Stimulated activated CD8-positive, alpha-beta memory T cell treated with anti-CD3 and anti-CD28 coated beads, Interleukin-12 subunit alpha, Interleukin-12 subunit beta, amount 100 ng/mL, for 24 hours (primary cell): ENCODE measurements around the gene MCM10.

ENCODE experiments used
- DNase-seq: peaks from one replicate; pipeline ENCODE4 v3.0.0-alpha.2; 2020; ENCODE audit errors: extremely low read depth

MCM10 gene

DNA sequence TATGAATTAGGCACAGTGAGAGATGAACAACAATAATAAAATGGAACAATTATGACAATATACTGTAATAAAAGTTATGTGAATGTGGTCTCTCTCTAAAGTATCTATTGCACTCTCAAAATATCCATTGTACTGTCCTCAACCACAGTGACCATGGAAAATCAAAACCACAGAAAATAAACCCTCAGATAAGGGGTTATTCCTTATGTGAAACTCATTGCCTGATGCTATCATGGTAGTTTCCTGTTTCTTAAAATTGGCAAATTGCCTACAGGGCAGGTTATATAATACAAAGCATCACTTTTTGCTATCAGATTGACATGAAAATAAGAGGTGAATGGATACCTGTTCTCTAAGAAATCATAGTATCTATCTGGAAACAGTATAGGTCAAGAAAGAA lies 3.8 kb downstream of the MCM10 start:
- no peak for DNase-seq

DNA sequence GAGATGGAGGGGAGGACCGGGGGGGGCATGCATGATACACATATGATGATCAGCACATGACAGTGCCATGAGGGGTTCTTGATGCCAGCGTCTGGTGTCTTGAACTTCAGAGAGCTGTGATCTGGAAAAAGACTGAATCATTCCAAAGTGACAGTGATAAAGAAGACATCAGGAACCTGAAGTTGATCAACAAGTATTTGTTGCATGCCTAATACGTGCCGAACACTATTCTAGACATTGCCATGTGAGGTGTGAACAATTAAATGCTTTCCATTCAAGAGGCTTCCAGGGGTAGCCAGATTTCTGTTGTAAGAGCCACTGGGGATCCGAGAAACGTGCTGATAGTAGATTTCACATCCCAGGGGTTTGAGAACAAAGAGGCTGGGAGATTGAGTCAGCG lies 6.2 kb downstream of the MCM10 start:
- DNase-seq = no peak

DNA sequence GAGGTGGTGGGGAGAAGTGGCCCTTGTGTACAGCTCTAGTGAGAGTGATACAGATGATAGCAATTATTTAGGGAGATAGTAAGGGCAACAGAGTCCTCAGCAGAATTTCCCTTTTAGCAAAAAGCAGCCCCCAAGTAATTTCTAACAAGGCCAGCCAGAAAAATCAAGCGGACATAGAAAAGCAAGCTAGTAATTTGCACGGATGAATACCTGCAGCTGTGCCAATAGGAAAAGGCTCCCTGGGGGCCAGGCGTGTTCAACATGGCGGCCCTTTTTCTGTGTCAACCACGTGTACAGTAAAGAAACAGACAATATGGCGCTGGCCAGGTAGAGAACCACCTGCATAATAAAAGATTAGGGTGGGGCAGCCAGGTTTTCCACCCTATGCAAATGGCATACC lies 7.4 kb downstream of the MCM10 start:
- no peak for DNase-seq

DNA sequence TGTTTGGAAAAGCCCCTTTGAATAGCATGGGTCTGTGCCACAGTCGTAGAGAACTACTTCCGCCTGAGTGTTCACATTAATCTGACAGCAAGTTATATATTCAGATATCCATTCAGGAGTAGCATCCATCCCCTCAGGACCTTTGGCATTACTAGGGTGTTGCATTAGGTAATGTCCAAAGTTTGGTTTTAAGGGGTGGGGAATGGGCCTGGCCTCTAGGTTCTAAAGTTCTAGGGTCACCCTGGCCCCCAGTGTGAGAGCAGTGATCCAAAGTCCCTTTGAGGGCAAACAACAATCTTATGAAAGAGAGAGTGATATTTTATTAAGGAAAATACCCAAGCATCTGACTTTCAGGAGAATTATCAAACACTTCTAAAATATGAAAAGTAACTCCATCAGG lies 12.3 kb downstream of the MCM10 start:
- DNase-seq = no peak

DNA sequence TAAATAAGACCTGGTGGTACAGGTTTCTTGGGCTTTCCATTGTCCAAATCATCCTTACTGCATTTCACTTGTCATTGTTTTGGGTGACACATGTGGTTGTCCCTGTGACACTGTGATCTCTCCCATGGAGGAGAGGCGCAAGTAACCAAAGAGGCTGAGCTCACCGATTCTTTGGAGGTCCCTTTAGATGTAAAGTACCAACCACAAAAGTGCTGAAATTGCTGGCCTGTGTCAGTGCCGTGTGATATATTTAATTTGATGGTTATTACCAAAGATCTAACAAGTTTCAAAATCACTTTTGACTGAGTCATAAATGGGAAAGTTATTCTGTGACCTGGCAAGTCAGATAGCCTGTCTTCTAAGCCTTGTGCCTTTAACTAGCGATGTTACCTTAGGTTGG lies 19.4 kb downstream of the MCM10 start:
- DNase-seq = no peak

DNA sequence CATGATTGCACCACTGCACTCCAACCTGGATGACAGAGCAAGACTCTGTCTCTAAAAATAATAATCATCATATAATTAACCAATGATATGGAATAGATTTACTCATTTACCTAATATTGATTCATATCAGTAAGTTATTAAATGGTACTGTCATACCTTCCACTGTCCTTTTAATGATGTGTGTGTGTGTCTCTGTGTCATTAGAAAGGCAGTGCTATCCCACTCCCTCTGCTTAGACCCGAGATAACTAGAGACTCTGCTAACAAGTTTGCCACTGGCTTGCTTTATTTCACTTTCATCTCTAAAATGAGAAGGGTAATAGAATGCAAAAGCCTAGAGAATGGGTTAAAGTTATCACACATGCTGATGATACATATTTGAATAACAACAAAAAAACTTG lies 21.1 kb downstream of the MCM10 start:
- no peak for DNase-seq

DNA sequence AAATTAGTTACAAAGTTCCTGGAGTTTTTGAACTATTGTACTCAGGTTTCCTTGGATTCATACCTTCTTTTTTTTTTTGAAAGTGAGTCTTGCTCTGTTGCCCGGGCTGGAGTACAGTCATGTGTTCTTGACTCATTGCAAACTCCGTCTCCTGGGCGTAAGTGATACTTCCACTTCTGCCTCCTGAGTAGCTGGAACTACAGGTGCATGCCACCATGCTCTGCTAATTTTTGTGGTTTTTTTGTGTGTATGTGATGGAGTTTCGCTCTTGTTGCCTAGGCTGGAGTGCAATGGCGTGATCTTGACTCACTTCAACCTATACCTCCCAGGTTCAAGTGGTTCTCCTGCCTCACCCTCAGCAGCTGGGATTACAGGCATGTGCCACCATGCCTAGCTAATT lies 22.3 kb downstream of the MCM10 start:
- DNase-seq = no peak

DNA sequence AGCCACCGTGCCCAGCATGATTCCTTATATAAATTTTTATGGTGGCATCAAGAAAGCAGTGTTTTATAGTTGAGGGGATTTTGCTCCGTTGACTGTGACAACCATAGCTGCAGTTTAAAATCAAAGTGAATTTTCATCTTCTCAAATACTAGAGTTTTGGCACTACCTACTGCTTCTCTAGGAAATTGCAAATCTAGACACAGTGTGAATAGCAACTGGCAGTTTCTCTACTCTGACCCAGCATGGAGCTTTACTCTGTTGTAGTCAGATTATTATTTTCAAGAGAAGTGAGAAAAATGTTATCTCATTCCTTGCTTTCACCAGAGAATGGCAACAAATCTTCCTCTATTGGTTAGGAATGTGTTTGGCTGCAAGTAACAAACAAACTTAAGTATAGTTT lies 22.9 kb downstream of the MCM10 start:
- DNase-seq = no peak

DNA sequence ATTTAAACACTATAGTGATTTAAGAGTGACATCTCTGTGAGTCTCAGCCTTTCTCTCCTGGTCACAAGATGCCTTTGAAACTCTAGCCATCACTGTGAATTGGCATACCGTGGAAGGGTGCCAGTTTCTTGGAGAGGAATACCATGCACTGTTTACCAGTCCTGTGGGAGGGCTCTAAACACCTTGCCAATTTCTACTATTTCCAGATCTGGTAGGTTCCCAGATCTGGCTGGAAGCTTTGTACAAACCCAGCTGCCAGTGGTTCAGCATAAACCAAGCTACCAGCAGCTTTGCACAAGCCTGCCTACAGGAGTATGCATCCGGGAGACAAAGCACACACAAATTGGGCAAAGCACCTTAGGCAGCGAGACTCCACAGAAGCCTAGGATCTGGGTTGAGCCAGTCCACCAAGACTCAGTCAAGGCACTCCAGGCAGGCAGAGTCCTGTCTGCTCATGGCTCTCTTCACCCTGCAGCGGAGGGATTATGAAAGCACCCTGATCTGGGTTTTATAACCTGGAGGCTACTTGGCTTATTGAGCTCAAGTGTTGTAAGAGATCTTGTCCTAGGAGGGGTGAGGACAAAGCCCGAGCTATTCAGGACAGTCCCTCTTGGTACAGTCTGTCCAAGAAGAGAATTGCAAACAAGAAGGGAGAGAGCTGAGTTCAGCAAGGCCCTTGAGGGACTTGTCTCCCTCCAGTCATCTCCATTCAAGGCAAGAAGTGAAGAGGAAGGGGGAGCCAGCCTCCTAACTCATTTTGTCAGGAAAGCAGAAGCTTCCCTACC lies 23.6 kb downstream of the MCM10 start:
- DNase-seq = no peak

DNA sequence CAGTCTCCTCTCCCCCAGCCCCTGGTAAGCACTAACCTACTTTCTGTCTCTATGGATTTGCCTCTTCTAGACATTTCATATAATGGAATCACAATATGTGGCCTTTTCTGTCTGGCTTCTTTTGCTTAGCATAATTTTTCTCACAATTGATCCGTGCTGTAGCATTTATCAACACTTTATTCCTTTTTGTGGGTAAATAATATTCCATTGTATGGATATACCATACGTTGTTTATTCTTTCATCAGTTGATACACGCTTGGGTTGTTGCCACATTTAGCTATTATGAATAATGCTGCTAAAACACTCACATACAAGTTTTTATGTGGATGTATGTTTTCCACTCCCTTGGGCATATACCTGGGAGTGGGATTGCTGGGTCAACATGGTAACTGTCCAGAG lies 25.8 kb downstream of the MCM10 start:
- no peak for DNase-seq

DNA sequence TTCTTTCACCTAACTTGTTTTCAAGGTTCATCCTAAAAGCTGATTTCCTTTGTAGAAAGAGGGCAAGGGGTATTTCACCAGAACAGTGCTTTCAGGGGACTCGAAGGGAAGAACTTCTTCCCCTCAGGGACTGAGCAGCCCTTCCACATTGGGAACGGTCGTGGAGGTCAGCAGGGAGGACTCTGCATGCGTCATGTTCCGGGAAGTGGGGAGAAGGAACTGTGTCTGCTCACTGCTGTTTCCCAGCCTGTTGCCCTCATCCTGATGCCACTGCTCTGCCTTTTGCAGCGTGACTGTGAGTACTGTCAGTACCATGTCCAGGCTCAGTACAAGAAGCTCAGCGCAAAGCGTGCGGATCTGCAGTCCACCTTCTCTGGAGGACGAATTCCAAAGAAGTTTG lies 27.2 kb downstream of the MCM10 start:
- no peak for DNase-seq

DNA sequence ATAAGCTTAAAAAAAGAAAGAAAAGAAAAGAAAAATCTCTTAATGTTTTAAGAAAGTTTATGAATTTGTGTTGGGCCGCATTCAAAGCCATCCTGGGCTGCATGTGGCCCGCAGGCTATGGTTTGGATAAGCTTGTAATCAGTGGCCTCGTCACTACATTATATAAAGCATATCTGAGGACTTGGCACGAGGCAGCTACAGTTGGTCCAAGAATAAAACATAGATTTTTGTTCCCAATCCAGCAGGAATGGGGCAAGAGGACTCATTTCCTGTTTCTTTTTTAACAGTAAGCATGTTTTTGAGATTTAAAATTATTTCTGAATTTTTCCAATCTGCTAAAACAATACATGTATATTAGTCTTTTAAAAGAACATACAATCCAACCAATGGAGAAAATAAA lies 28.6 kb downstream of the MCM10 start:
- DNase-seq = no peak

DNA sequence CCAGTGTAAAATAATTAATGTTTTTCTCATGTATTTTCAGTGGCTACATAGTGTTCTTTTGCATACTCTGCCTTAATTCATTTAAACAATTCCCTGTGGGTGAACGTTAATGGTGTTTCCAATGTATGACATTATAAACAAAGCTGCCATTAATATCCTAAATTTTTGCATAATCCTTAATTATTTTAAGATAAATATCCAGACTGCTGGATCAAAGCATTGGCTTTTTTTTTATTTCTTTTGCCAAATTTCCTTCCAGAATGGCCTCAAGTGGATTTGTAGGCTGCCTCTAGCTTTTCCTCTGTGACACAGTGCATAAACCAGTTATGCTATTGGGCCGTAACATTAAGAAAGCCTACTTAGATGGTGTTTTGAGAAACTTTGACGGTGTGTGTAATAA lies 29.5 kb downstream of the MCM10 start:
- DNase-seq = no peak

DNA sequence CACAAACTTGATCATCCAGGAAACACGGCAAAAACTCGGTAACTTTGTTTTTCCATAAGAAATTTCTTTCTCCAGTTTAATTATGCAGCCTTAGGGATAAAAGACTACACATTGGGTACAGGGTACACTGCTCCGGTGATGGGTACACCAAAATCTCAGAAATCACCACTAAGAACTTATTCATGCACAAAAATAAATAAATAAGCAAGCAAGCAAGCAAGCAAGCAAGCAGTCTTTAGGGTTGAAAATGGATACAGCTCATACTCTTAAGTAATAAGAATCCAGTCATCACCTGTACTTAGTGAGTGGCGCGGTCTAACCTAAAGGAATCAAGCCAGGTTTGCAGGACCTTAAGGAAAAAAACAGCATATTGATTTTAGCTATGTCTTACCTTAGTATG lies 30.0 kb downstream of the MCM10 start:
- DNase-seq = no peak

DNA sequence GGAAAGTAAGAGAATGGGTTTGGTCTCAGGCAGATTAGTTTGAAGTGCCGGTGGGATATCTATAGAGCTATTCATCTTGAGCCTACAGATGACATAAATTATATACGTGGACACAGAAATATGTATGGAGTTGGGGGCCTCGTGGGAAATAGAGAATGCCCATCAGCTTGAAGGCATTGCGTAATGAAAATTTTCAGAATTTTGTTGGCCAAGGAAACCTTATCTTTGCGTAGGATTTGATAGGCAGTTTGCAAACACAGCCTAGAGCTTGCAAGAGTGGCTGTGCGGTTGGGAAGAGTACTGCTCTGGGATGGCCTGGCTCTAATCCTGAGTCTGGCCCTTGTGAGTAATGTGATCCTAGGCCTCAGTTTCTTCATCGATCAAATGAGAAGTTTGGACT lies 32.3 kb downstream of the MCM10 start:
- no peak for DNase-seq

DNA sequence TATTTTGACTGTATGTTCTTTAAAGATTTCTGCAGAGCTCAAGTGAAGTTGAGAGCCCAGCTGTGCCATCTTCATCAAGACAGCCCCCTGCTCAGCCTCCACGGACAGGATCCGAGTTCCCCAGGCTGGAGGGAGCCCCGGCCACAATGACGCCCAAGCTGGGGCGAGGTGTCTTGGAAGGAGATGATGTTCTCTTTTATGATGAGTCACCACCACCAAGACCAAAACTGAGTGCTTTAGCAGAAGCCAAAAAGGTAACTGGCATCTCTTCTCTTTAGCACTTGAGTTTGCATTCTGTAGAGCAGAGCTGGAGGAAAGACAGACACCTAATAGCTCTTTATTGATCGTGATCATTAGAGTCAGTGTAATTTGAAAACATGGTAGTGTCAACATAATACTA lies 33.7 kb downstream of the MCM10 start:
- DNase-seq = no peak

DNA sequence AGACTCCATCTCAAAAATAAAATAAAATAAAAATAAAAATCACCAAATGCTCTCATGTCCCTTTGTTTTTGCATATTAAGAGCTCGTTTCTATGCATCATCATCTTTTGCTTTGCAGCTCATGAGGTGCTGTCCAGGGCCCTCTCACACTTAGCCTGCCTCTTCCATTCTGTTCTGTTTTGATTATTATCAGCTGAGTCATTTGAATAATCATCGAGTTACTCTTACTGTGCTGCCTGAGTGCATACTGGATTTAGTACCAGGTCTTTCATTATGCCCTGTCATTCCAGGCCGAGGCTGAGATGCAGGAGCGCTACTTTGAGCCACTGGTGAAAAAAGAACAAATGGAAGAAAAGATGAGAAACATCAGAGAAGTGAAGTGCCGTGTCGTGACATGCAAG lies 39.8 kb downstream of the MCM10 start:
- no peak for DNase-seq

DNA sequence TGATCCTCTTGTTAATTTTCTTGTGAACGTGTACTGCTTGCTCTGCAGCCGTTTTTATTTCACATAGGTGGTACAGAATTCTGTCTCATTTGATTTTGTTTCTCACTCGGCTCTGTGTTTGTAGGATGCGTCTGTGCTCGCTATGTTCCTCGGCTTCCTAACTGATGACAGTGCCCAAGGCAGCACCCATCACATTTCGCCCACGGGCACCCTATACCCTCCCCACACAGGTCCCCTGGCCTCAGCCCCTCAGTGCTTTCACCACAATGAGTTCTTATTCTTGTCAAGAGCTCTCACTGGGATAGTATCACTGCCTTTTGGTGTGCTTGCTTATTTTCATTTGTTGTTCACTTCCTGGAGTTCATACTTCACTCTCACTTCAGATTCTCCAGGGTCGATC lies 44.7 kb downstream of the MCM10 start:
- no peak for DNase-seq

DNA sequence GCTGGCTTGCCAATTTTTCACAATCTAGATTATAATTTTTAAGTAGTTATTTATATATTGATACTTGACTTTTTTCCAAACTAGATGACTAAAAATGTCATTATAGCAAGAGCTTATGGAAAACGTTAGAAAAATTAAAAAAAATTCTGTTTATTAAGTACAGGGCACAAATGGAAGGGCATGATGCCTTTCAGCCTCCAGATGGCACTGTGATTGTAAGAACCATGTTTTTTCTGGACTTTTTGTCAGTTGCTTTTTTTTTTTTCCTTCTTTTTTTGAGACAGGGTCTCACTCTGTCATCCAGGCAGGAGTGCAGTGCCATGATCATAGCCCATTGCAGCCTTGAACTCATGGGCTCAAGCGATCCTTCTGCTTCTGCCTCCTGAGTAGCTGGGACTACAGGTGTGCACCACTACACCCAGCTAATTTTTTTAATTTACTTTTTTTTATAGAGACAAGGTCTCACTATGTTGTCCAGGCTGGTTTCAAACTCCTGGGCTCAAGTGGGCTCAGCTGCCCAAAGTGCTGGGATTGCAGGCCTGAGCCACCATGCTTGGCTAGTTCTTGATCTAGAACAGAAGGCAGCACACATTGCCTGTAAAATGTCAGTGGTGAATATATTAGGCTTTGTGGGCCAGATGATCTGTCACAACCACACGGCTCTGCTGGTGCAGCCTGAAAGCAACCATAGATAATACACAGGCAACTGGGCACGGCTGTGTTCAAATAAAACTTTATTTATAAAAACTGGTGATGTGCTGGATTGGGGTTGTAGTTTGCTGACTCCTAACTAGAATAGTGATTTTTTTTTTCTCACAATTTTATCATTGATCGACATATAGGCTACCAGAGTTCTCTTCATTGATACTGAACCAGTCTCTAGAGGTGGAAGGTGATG lies 45.4 kb downstream of the MCM10 start:
- DNase-seq = no peak

DNA sequence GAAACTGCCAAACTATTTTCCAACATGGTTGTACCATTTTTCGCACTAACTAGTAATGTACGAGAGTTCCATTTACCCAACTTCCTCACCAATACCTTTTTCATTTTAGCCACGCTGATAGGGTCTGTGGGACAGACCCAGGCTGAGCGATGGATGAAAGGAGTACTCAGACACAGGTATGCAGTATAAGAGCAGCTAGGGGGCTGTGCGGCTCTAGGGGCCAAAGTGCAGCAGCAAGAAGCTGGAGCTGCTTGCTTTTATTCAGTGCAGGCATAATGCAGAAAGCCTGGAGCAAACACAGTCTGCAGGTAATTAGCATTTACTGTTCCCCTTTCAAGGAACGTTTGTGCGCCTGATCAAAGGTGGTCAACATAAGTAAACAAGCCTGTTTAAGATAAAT lies 51.8 kb downstream of the MCM10 start:
- DNase-seq = no peak

DNA sequence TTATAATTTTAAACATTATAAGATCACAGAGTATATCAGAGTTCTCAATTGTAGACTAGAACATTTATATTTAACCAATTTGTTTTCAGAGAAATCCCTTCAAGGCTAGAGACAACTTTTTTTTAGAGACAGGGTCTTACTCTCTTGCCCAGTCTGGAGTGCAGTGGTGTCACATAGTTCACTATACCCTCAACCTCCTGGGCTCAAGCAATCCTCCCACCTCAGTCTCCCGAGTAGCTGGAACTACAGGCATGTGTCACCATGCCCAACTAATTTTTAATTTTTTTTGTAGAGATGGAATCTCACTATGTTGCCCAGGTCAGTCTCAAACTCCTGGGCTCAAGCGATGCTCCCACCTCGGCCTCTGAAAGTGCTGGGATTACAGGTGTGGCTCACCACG lies 57.5 kb downstream of the MCM10 start:
- DNase-seq = no peak

DNA sequence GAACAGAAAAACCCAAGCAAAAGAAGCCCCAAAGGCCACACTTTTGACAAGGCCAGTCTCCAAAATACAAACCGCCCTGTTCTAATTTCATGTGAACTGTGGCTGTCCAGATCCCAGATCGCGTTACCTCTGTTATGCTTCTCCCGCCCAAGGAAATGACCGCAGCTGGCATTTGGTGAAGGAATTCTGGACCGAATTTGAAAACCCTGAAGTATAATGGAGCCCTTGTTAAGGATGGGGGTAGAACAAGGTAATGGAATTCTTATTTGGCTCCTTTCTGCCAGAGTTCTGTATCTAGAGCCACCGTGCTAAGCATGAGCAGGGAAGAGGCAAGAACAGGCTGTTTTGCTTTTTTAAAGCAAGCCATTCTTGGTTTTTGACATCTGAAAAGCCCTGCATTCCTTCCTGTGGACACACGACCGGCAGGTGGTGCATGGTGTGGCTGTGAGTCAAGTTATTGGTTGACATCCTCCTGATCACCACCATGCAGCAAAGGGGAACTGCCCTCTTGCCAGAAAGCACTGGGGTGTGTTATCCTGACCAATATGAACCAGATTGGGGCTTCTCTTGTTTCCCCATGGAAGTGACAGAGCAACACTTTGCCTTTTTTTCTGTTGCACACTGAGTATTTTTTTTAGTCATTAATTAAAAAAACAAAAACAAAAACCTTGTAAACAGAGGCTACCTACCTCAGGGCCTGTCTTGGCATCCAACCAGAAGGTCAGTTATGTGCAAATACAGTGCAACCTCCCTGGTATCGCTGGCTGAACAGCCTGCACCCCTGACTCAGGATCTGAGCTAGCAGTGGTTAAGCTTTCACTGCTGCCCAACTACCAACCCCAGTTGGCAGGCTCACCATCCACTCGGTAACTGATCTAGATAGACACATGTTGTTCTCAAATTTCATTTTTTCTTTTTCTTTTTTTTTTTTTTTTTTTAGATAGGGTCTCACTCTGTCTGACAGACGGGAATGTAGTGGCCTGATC lies 58.6 kb downstream of the MCM10 start:
- no peak for DNase-seq
